GM06990 (cell line): Measurements from ENCODE around the gene KNOP1.

Experiments
- DNase-seq: peaks from one replicate; pipeline ENCODE4 v3.0.0-alpha.2; 2011; ENCODE audit not compliant: insufficient read length; ENCODE audit errors: extremely low read depth
- H3K27me3 ChIP-seq: replicated peaks from 2 replicates; pipeline ENCODE4 v1.6.0; 2011; ENCODE audit warnings: low read length; ENCODE audit not compliant: control insufficient read depth, insufficient read depth
- H3K36me3 ChIP-seq: 2 replicates; pipeline ENCODE4 v1.5.1; 2011; ENCODE audit warnings: low read length; ENCODE audit not compliant: control insufficient read depth, insufficient read depth
- H3K4me3 ChIP-seq: replicated peaks from 2 replicates; pipeline ENCODE4 v1.5.1; 2011; ENCODE audit warnings: low read depth, mild to moderate bottlenecking, control low read depth, low read length
- TF ChIP-seq, protein P1 (sequence below): IDR thresholded peaks from 2 replicates; pipeline ENCODE4 v1.5.1; 2011; ENCODE audit warnings: low read length, control low read depth, mild to moderate bottlenecking, inconsistent platforms; ENCODE audit not compliant: insufficient read depth, poor library complexity, severe bottlenecking

KNOP1 gene

GRCh38 chr16:19704321-19705145, 13.5 kb downstream of the KNOP1 start:
- H3K27me3 ChIP-seq = no peaks in the 10 kb centered on the region
- TF ChIP-seq, protein P1, sequence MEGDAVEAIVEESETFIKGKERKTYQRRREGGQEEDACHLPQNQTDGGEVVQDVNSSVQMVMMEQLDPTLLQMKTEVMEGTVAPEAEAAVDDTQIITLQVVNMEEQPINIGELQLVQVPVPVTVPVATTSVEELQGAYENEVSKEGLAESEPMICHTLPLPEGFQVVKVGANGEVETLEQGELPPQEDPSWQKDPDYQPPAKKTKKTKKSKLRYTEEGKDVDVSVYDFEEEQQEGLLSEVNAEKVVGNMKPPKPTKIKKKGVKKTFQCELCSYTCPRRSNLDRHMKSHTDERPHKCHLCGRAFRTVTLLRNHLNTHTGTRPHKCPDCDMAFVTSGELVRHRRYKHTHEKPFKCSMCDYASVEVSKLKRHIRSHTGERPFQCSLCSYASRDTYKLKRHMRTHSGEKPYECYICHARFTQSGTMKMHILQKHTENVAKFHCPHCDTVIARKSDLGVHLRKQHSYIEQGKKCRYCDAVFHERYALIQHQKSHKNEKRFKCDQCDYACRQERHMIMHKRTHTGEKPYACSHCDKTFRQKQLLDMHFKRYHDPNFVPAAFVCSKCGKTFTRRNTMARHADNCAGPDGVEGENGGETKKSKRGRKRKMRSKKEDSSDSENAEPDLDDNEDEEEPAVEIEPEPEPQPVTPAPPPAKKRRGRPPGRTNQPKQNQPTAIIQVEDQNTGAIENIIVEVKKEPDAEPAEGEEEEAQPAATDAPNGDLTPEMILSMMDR = no peak
- H3K36me3 ChIP-seq = peaks cover 22% of the 10 kb centered on the region
- no peak for DNase-seq
- H3K4me3 ChIP-seq = no peak overlapping the region

GRCh38 chr16:19703172-19703889, 14.7 kb downstream of the KNOP1 start:
- H3K4me3 ChIP-seq = no peak overlapping the region
- no peaks in the 10 kb centered on the region for H3K27me3 ChIP-seq
- H3K36me3 ChIP-seq = peaks cover 23% of the 10 kb centered on the region
- no peak for DNase-seq
- TF ChIP-seq, protein P1 = no peak

GRCh38 chr16:19701091-19701490, 16.9 kb downstream of the KNOP1 start:
- Histone ChIP-seq H3K36me3 (peaks cover 27% of the 10 kb centered on the region), H3K4me3 (no peak overlapping the region), H3K27me3 (no peaks in the 10 kb centered on the region)
- TF ChIP-seq, protein P1 = no peak
- DNase-seq = no peak

- H3K36me3 ChIP-seq = peaks cover 22% of the 10 kb centered on the region
- no peak overlapping the region for H3K4me3 ChIP-seq
- no peaks in the 10 kb centered on the region for H3K27me3 ChIP-seq
- TF ChIP-seq, protein P1 = no peak
- no peak for DNase-seq
These were observed 17.7 kb downstream of the KNOP1 start for GRCh38 chr16:19700319-19700781.

DNA sequence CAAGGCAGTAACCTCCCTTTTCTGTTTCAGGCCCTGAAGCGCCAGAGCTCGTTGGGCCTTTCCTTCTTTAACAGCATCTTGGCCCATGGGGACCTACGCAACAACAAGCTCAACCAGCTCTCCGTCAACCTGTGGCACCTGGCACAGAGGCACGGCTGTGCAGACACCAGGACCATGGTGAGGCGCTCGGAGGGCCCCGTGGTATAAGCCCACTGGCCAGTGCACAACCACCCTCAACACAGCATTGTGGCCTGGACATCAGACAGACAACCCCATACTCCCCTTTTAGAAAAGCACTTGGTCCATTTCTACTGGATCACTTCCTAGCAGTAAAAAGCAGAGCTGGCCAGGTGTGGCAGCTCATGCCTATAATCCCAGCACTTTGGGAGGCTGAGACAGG, 18.6 kb downstream of the KNOP1 start:
- peaks cover 13% of the 10 kb centered on the region for H3K36me3 ChIP-seq
- no peak for DNase-seq
- H3K4me3 ChIP-seq = no peak overlapping the region
- TF ChIP-seq, protein P1 = no peak
- H3K27me3 ChIP-seq = no peaks in the 10 kb centered on the region
